Hepatocyte (in vitro differentiated cells): ENCODE results near the gene RELB.

Source experiments
- CTCF ChIP-seq: fragments of 200-600 bp; sonication (generic); IDR thresholded peaks from 2 replicates; pipeline ENCODE4 v1.5.1; 2016; ENCODE audit warnings: antibody characterized with exemption, mild to moderate bottlenecking; ENCODE audit not compliant: poor library complexity
- EZH2 ChIP-seq: fragments of 200-600 bp; sonication (generic); IDR thresholded peaks from 2 replicates; pipeline ENCODE4 v1.6.1; 2016; ENCODE audit warnings: antibody characterized with exemption, mild to moderate bottlenecking, borderline replicate concordance

- TF ChIP-seq CTCF (no peak), EZH2 (no peak)
Observed at GRCh38 chr19:45076029-45076850, 75.0 kb downstream of the RELB start, which contains the start of gene ZNF296.
